Measurements from ENCODE around the gene SLCO1B3. TPM values are rescaled to one million over a fixed set of nuclear protein-coding genes. Genes with fewer than 3 reads are reported as not detected.

Gene SLCO1B3
- total and polyA plus RNA-seq, 10 of the 15 experiments (the other 5 are each of a cell fraction or from before 2014, with no cell fraction given): 0.04 to 1.2 TPM; not detected in 8

DNA sequence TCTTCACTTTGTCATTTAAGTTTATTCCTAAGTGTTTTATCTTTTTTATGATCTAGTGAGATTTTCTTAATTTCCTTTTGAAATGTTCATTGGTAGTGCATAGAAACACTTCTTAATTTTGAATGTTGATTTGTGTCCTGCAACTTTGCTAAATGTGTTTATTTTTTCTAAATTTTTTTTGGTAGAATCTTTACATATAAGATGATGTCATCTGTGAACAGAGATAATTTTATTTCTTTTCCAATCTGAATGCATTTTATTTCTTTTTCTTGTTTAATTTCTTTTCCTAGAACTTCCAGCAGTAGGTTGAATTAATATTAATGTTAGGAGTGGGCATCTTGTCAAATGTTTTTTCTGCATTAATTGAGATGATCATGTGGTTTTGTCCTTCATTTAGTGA, 42.1 kb downstream of the SLCO1B3 start (continued):
- no peak for TF ChIP-seq BMI1 (IDR thresholded peaks at IDR 0.05; ENCODE audit: borderline replicate concordance)
- TF ChIP-seq ZNF217 (IDR thresholded peaks at IDR 0.05): no peak
- no peak for TF ChIP-seq ASH2L (IDR thresholded peaks at IDR 0.05; ENCODE audit: borderline replicate concordance, low read depth)
- no peak for TF ChIP-seq SRF (IDR thresholded peaks at IDR 0.05; ENCODE audit: low read depth in 2 of 2, low read length in 2 of 2)
- no peak for TF ChIP-seq ZNF24 (IDR thresholded peaks at IDR 0.05)
- TF ChIP-seq, protein P1, sequence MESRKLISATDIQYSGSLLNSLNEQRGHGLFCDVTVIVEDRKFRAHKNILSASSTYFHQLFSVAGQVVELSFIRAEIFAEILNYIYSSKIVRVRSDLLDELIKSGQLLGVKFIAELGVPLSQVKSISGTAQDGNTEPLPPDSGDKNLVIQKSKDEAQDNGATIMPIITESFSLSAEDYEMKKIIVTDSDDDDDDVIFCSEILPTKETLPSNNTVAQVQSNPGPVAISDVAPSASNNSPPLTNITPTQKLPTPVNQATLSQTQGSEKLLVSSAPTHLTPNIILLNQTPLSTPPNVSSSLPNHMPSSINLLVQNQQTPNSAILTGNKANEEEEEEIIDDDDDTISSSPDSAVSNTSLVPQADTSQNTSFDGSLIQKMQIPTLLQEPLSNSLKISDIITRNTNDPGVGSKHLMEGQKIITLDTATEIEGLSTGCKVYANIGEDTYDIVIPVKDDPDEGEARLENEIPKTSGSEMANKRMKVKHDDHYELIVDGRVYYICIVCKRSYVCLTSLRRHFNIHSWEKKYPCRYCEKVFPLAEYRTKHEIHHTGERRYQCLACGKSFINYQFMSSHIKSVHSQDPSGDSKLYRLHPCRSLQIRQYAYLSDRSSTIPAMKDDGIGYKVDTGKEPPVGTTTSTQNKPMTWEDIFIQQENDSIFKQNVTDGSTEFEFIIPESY (IDR thresholded peaks at IDR 0.05): no peak
- TF ChIP-seq RBBP5 (conservative IDR thresholded peaks at IDR 0.05): no peak
- TF ChIP-seq EGR1 (IDR thresholded peaks at IDR 0.05; ENCODE audit: borderline replicate concordance in 1 of 2, low read depth in 2 of 2, low read length in 2 of 2): no peak
- TF ChIP-seq, protein P2, sequence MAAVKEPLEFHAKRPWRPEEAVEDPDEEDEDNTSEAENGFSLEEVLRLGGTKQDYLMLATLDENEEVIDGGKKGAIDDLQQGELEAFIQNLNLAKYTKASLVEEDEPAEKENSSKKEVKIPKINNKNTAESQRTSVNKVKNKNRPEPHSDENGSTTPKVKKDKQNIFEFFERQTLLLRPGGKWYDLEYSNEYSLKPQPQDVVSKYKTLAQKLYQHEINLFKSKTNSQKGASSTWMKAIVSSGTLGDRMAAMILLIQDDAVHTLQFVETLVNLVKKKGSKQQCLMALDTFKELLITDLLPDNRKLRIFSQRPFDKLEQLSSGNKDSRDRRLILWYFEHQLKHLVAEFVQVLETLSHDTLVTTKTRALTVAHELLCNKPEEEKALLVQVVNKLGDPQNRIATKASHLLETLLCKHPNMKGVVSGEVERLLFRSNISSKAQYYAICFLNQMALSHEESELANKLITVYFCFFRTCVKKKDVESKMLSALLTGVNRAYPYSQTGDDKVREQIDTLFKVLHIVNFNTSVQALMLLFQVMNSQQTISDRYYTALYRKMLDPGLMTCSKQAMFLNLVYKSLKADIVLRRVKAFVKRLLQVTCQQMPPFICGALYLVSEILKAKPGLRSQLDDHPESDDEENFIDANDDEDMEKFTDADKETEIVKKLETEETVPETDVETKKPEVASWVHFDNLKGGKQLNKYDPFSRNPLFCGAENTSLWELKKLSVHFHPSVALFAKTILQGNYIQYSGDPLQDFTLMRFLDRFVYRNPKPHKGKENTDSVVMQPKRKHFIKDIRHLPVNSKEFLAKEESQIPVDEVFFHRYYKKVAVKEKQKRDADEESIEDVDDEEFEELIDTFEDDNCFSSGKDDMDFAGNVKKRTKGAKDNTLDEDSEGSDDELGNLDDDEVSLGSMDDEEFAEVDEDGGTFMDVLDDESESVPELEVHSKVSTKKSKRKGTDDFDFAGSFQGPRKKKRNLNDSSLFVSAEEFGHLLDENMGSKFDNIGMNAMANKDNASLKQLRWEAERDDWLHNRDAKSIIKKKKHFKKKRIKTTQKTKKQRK (IDR thresholded peaks at IDR 0.05; ENCODE audit: low read depth, low read length): no peak
- TF ChIP-seq SUPT20H (IDR thresholded peaks at IDR 0.05; ENCODE audit: borderline replicate concordance, control insufficient read depth, low read depth, low read length): no peak
- no peak for TF ChIP-seq HDGF (IDR thresholded peaks at IDR 0.05)
- TF ChIP-seq JUND (IDR thresholded peaks at IDR 0.05; ENCODE audit: low read depth, low read length): no peak

Data from GM12878 (cell line).